ENCODE results near the gene WDR72.

DNA sequence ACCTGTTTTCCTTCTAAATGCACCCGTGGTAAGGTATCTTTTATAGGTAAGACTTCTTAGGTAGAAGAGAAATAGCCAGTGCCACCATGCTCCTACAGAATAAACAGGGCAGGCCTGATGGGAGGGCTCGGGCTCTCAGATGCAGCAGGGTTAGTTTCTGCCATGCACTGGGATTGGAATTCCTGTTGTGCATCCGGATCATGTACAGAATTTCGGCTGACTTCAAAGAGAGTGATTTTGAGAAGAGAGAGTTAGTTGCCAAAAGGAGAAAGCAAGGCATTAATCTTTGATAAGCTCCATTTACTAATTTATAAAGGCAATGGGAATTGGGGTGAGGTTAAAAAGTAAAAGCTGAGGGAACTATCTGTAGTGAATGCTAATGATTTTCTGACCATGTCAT lies 211.2 kb downstream of the WDR72 start:
- TF ChIP-seq POLR2AphosphoS5 (IDR thresholded peaks at IDR 0.05; ENCODE audit: low read depth, low read length) (no peak), POLR2A (IDR thresholded peaks at IDR 0.05; ENCODE audit: low read depth, low read length) (no peak)
